Thyroid gland (tissue), 4 donors: ENCODE measurements around the gene AAGAB. TPM values are rescaled to one million over a fixed set of nuclear protein-coding genes. Genes with fewer than 3 reads are reported as not detected.

Source experiments
- DNase-seq, 2 donors: peaks; one replicate each; pipeline ENCODE4 v3.0.0-alpha.2; 2019
- H3K27ac ChIP-seq, 3 donors: fragments of 200-600 bp; sonication (generic); 1 replicate in 2 of 3; 2 replicates in 1 of 3; pipeline ENCODE4 v1.5.1; 2016 to 2019; ENCODE audit warnings: mild to moderate bottlenecking in 1 of 3, moderate library complexity in 1 of 3
- H3K27me3 ChIP-seq: fragments of 200-600 bp; sonication (generic); one replicate; pipeline ENCODE4 v1.5.1; 2019
- H3K36me3 ChIP-seq, 2 donors: fragments of 200-600 bp; sonication (generic); one replicate each; pipeline ENCODE4 v1.5.1; 2016 to 2019
- H3K4me1 ChIP-seq, 2 donors: fragments of 200-600 bp; sonication (generic); one replicate each; pipeline ENCODE4 v1.5.1; 2017 to 2019
- H3K4me3 ChIP-seq, 3 donors: fragments of 200-600 bp; sonication (generic); replicated peaks in 1 of 3; 1 replicate in 2 of 3; 2 replicates in 1 of 3; pipeline ENCODE4 v1.5.1; 2016; ENCODE audit warnings: mild to moderate bottlenecking in 1 of 3
- H3K9me3 ChIP-seq: fragments of 200-600 bp; sonication (generic); one replicate; pipeline ENCODE4 v1.5.1; 2017
- CTCF ChIP-seq, 6 experiments: fragments of 200-600 bp in 3 of 6; fragments of 450-650 bp in 3 of 6; sonication (generic) in 3 of 6; IDR thresholded peaks; one replicate each; pipeline ENCODE4 v1.5.1; 2016 to 2019; ENCODE audit warnings: antibody characterized with exemption in 6 of 6, mild to moderate bottlenecking in 2 of 6, inconsistent platforms in 1 of 6, moderate library complexity in 1 of 6
- POLR2A ChIP-seq, 2 donors: fragments of 450-650 bp; IDR thresholded peaks; one replicate each; pipeline ENCODE4 v1.6.1; 2017; ENCODE audit warnings: antibody characterized with exemption in 2 of 2, mild to moderate bottlenecking in 2 of 2, moderate library complexity in 1 of 2
- WGBS, 2 donors: methylation state at CpG; one replicate each; pipeline ENCODE4 v1.1.5; 2017; 5-methylcytosine and 5-hydroxymethylcytosine counted together
- intact Hi-C: fragments of 100-400 bp; cut with DNase I; formaldehyde crosslinking; loops from one replicate; pipeline ENCODE4 v1.15.1; 2023
- total RNA-seq, 4 donors: library from RNA; depleted of rRNA; stranded (reverse); fragments of >200 nt; gene quantifications; one replicate each; pipeline ENCODE4 v1.2.3, GENCODE V29; 2016

Gene AAGAB
- total RNA-seq, 4 donors from 2014 or later = 53.7 to 61.9 (median 54.6) TPM

- Histone ChIP-seq H3K27ac (peak overlapping the region in 1 of 3 donors; percentile 10), H3K9me3 (no peaks in the 10 kb centered on the region), H3K4me1 (peaks cover 23 to 29% of the 10 kb centered on the region in 2 donors), H3K27me3 (no peaks in the 10 kb centered on the region), H3K4me3 (no peak overlapping the region), H3K36me3 (peaks cover 0 to 13% of the 10 kb centered on the region in 2 donors)
- TF ChIP-seq CTCF (IDR thresholded peaks at IDR 0.05) (no peak), POLR2A (IDR thresholded peaks at IDR 0.05) (no peak)
- WGBS, 2 donors = 88 to 92% methylated on average over 11 of the region's 11 CpGs
- DNase-seq = no peak
- intact Hi-C loops = no loop called here
Observed at GRCh38 chr15:67180035-67180434, 74.4 kb downstream of the AAGAB start.

- DNase-seq = no peak
- intact Hi-C loops = no loop called here
- no peak overlapping the region for H3K4me3 ChIP-seq
- no peaks in the 10 kb centered on the region for H3K27me3 ChIP-seq
- H3K4me1 ChIP-seq = peaks cover 25 to 31% of the 10 kb centered on the region in 2 donors
- H3K27ac ChIP-seq = no peak overlapping the region
- peaks cover 0 to 8% of the 10 kb centered on the region in 2 donors for H3K36me3 ChIP-seq
- 91 to 97% methylated on average over 7 to 9 of the region's 9 CpGs for WGBS, 2 donors
- TF ChIP-seq POLR2A (IDR thresholded peaks at IDR 0.05) (no peak), CTCF (IDR thresholded peaks at IDR 0.05) (no peak)
- H3K9me3 ChIP-seq = no peaks in the 10 kb centered on the region
Observed at GRCh38 chr15:67179411-67179995, 75.0 kb downstream of the AAGAB start.

- WGBS, 2 donors = 90 to 93% methylated on average over 11 of the region's 11 CpGs
- Histone ChIP-seq H3K36me3 (peaks cover 0 to 6% of the 10 kb centered on the region in 2 donors), H3K4me3 (no peak overlapping the region), H3K4me1 (peaks cover 25 to 31% of the 10 kb centered on the region in 2 donors), H3K27me3 (no peaks in the 10 kb centered on the region), H3K9me3 (no peaks in the 10 kb centered on the region), H3K27ac (peak overlapping the region in 1 of 3 donors; percentile 38)
- TF ChIP-seq POLR2A (IDR thresholded peaks at IDR 0.05) (no peak), CTCF (IDR thresholded peaks at IDR 0.05) (no peak)
- no peak for DNase-seq
- intact Hi-C loops = no loop called here
Observed at GRCh38 chr15:67178569-67179210, 75.8 kb downstream of the AAGAB start.

- intact Hi-C loops = no loop called here
Observed at GRCh38 chr15:67177752-67178151, 76.7 kb downstream of the AAGAB start.

More at GRCh38 chr15:67177752-67178151, 76.7 kb downstream of the AAGAB start:
- 84 to 91% methylated on average over 6 of the region's 6 CpGs for WGBS, 2 donors
- Histone ChIP-seq H3K9me3 (no peaks in the 10 kb centered on the region), H3K27me3 (no peaks in the 10 kb centered on the region), H3K27ac (peak overlapping the region in 1 of 3 donors; percentile 38), H3K36me3 (peaks cover 0 to 6% of the 10 kb centered on the region in 2 donors), H3K4me3 (no peak overlapping the region), H3K4me1 (peaks cover 31 to 32% of the 10 kb centered on the region in 2 donors)
- DNase-seq = no peak
- TF ChIP-seq POLR2A (IDR thresholded peaks at IDR 0.05) (no peak), CTCF (IDR thresholded peaks at IDR 0.05) (no peak)
